Globus pallidus (tissue), 1 donor: ENCODE data around the gene RPRD2.
A peak's percentile ranks its signal among the peaks of the same experiment; 100 is the strongest.
"Not testable (repeated sequence)": the region's sequence is repeated elsewhere in the genome, so short reads cannot be mapped to it uniquely, and the experiment has no call there.

Experiments
- DNase-seq: peaks from one replicate; pipeline ENCODE4 v3.0.0-alpha.2; 2015; ENCODE audit warnings: low spot score

The RPRD2 gene

DNA sequence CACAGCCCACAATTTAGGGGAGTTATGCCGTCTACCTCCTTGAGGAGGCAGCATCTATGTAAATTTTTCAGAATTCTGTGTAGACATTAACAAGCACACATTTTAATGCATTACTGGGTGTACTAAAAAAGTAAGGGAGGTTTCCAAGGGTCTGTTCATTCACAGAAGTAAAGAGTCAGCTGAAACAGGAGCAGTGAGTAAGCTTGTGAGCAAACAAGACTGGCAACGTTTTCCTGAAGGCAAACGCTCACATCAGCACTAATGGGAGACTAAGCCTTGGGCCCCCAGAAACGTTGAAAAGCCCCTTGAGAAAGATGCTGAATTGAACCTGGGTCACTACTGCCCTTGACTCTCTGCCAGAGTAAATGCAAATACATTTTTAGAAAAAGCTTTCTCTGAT lies 25.7 kb downstream of the RPRD2 start:
- no peak for DNase-seq

DNA sequence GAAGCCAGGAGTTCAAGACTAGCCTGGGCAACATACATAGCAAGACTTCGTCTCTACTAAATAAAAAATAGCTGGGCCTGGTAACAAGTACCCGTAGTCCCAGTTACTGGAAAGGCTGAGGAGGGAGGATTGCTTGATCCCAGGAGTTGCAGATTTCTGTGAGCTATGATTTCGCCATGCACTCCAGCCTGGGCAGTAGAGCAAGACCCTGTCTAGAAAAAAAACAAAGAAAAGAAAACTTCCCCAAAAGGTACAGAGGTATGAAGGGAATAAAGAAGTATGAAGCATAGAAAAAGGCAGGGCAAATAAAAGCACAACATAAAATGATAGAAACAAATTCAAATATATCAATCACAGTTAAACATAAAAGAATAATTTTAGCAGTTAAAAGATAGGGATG lies 28.7 kb downstream of the RPRD2 start:
- no peak for DNase-seq

DNA sequence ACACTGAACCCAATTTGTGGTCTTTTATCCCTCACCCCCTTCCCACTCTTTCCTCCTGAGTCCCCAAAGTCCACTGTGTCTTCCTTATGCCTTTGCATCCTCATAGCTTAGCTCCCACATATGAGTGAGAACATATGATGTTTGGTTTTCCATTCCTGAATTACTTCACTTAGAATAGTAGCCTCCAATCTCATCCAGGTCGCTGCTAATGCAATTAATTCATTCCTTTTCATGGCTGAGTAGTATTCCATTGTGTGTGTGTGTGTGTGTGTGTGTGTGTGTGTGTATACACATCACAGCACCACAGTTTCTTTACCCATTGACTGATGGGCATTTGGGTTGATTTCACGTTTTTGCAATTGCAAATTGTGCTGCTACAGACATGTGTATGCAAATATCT lies 31.2 kb downstream of the RPRD2 start:
- DNase-seq, result not testable (repeated sequence)

DNA sequence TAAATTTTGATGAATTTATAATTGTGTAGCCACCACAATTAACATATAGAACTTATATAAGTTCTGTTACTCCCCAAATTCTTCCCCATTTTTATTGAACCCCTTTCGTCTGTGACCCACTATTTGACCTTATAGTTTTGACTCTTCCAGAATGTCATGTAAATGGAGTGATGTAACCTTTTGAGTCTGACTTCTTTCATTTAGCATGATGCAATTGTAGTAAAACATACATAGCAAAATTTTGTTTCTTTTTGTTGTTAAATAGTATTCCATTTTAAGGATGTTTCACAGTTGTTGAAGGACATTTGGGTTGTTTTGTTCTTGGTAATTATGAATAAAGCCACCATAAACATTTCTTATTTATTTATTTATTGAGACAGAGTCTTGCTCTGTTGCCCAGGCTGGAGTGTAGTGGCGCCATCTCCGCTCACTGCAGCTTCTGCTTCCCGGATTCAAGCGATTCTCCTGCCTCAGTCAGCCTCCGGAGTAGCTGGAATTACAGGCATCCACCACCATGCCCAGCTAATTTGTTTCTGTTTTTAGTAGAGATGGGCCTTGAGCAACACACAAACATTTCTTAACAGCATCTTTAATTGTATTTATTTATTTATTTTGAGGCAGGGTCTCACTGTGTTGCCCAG lies 33.6 kb downstream of the RPRD2 start:
- no peak for DNase-seq

DNA sequence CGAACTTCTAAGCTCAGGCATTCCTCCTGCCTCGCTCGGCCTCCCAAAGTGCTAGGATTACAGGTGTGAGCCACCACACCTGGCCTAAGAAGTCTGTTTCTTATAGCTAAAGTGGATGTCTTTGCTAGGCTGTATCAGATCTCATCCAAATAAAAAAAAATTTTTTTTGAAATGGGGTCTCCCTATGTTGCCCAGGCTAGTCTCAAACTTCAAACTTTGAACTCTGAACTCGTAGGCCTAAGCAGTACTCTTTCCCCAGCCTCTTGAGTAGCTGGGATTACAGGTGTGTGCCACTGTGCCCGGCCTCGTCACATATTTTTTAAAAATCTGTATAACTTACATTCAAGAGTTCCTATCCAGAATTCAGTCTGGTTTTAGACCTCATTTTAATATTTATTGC lies 40.5 kb downstream of the RPRD2 start:
- no peak for DNase-seq

DNA sequence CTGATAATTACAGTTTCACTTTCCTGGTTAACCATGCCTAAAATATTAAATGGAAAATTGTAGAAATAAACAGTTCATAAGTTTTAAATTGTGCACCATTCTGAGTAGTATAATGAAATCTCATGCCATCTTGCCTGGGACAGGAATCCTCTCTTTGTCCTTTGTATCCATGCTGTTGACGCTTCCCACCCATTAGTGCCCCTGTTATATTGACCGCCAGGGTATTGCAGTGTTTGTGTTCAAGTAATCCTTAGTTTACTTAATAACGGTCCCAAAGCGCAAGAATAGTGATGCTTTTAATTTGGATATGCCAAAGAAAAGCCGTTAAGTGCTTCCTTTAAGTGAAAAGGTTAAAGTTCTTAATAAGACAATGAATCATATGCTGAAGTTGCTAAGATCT lies 41.7 kb downstream of the RPRD2 start:
- no peak for DNase-seq

DNA sequence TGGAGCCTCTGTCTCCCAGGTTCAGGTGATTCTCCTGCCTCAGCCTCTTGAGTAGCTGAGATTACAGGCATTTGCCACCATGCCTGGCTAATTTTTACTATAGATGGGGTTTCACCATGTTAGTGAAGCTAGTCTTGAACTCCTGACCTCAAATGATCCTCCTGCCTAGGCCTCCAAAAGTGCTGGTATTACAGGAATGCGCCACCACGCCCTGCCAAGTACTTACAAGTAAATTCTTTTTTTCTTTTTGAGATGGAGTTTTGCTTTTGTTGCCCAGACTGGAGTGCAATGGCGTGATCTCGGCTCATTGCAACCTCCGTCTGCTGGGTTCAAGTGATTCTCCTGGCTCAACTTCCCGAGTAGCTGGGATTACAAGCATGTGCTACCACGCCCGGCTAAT lies 42.5 kb downstream of the RPRD2 start:
- no peak for DNase-seq

DNA sequence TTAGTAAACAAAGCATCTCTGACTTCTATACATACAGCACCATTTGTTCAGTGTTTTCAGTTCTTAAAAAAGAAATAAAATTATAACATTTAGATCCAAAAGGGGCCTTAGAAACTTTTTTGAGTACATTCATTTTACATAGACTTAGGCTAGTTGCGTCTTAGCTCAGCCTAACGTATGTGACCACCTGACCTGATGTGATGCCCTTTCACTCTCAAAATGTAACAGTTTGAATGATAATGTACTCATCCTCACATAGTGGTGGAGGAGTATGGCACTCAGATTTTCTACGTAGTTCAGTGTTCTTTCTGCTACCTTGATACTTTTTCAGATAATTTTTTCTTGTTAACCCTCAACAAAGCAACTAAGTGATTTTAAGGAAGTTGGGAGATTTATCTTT lies 43.4 kb downstream of the RPRD2 start:
- no peak for DNase-seq

DNA sequence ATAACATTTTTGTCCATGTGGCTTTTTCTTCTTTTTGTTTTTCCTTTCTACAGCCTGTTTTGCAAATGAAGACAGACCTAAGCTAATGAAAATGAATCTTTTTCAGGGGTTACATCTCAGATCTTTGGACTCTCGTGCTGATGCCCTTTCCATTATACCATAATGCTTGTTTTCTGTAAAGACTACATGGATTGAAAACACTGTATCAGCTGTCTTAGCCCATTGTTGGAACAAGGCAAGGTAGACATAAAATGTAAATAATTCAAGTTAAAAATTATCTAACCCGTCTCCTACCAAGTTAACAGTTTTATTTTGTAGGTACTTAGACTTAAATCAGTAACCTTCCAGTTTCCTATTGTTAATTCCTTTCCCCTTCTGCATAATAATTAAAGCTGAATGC lies 44.9 kb downstream of the RPRD2 start:
- DNase-seq, result no peak

DNA sequence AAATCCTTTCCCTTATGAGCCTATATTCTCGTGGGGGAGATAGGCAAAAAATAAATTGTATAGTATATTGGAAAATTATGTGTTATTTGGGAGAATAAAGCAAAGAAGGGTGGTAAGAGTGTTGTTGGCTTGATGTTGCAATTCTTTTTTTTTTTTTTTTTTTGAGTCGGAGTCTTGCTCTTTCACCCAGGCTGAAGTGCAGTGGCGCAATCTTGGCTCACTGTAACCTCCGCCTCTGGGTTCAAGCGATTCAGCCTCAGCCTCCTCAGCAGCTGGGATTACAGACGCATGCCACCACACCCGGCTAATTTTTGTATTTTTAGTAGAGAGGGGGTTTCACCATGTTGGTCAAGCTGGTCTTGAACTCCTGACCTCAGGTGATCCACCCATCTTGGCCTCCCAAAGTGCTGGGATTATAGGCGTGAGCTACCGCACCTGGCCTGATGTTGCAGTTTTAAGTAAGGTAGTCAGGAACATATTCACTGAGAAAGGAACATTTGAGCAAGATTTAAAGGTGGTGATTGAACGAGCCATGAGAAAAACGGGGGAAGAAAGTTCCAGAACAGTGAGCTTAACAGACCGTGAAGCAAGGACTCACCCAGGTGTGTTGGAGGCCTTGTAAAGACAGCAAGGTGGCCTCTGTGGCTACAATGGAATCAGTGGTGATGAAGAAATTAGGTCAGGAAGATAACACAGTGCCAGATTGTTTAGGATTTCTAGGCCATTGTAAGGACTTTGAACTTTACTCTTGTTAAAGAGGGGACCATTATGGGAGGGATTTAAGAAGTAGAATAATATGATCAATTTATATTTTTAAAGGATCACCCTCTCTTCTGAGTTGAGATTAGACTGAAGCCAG lies 45.8 kb downstream of the RPRD2 start:
- DNase-seq, result no peak

DNA sequence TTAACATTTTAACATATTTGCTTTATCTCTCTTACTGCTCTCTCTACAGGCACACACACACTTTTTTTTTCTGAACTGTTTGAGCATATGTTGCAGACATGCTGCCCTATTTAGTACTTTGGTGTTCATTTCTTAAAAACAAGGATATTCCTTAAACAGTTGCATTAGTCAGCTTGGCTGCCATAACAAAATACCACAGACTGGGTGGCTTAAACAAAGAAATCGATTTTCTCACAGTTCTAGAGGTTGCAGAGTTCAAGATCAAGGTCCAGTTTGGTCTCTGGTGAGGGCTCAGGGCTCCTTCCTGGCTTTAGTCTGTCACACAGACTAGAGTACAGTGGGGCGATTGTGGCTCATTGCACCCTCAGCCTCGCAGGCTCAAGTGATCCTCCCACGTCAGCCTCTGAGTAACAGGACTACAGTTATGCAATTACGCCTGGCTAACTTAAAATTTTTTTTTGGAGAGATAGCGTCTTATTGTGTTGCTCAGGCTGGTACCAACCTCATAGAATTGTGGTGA lies 46.7 kb downstream of the RPRD2 start:
- DNase-seq, result peak; percentile 26

DNA sequence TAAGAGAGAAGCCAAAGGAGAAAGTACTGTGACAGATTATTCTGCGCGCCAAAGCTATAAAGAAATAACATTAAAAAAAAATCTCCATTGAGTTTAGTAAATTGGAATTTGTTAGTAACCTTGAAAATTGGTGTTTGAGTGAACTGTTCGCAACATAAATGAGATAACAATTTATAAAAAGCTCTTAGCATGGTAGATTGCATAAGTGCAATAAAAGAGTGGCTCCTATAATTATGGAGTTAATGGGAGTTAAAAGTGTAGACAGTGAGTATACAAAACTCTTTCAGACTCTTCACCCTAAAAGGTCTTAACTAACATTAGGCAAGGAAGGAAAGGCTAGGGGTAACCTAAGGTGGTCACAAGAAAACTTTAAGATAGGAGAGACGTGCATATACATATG lies 50.6 kb downstream of the RPRD2 start:
- DNase-seq, result no peak

DNA sequence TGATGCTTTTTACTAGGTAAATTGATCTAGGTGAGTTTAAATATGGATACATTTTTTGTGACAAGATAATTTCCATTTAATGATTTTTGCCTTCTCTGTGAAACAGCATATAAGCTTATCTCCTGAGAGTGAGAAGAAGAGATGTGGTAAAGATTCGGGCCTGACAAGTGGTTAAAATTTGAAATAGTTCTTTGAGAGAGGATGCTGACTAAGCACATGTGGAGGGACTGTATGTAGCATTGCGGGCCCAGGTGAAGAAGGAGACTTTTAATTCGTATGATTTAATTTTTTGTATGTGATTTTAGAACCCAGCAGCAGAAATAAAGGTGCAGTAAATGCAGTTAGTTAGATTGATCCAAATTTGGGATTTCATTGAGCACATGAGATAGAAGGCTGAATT lies 51.9 kb downstream of the RPRD2 start:
- DNase-seq, result no peak

DNA sequence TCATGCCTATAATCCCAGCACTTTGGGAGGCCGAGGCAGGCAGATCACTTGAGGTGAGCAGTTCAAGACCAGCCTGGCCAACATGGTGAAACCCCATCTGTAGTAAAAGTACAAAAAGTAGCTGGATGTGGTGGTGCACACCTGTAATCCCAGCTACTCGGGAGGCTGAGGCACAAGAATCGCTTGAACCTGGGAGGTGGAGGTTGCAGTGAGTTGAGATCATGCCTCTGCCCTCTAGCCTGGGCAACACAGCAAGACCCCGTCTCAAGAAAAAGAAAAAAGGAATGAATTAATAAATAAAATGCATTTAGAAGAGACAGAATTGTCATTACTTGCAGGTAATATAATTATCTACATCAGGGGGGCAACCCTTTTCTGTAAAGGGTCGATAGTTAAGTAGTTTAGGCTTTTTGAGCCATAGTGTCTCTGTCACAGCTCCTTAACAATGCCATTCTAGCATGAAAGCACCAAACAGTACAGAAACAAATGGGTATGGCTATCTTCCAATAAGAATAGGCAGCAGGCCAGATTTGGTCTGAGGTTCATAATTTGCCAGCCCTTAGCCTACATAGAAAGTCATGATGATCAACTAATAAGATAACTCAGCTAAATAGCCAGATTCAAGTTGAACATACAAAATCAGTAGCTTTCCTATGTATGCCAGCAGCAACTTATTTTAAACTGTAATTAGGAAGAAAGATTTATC lies 56.8 kb downstream of the RPRD2 start:
- DNase-seq, result peak; percentile 74

DNA sequence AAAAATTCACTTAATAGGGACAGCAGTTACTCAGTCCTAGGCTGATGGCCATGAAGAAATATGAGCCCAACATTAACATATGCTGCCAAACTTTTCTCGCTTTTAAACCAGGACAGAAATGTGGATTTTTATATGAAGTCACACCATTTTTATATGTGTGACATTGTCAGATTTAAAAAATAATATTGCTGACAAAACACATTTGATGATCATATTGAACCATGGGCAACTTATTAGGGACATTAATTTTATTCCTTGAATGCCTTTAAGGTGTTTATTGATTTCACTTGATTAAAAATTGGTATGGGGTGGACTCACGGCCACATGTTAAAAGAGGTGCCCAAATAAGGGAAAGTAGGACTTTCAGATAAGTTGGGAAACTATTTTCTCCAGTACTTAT lies 58.6 kb downstream of the RPRD2 start:
- no peak for DNase-seq

DNA sequence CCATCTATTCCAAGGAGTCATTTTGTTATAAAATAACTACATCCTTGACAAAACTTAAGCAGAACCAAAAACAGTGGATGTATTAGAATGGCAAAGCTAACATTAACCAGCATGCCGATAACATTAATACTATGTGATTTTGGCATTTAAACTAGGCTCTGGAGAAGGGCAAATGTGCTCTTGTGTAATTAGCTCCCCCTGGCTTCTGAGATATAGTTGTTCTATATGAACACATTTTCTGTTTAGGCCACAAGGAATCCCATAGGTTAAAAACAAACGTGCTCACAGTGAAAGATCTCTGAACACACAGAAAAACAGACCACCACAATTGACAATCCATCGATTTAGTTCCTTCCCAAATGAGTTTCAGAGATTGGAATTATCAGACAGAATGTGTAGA lies 65.9 kb downstream of the RPRD2 start:
- DNase-seq, result no peak

DNA sequence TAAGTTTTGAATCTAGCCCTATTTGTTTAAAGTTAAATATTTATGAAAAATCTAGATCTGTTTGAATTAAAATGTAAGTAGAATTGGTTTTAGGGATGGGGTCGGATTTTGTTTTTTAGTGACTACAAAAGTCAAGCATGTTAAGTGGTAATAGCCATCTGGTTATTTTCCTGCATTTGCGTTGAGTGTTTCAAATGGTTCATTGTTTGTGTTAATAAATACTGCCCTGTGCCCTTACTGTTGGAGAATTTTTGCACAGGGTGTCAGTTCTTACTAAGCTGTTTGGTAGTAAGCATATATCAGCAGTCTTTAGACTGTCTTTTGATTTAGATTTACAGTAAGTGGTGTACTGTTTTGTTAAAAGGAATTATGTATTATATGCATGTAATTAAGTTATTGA lies 77.2 kb downstream of the RPRD2 start:
- DNase-seq, result peak; percentile 37

DNA sequence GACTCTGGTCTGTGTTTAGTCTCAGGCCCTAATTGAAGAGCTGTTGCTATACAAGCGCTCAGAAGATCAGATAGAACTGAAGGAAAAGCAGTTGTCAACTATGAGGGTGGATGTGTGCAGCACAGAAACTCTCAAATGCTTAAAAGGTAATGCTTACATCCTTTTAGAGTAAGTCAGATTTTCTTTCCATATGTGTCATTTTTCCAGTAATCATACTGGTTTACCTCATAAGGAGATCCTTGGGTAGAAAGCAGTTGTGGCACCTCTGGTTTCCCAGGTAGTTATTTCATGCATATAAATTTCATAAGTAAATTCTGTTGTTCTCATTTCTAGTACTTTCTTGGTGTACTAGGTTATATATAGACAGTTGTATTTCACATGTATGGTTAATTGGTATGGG lies 80.3 kb downstream of the RPRD2 start:
- DNase-seq, result no peak

DNA sequence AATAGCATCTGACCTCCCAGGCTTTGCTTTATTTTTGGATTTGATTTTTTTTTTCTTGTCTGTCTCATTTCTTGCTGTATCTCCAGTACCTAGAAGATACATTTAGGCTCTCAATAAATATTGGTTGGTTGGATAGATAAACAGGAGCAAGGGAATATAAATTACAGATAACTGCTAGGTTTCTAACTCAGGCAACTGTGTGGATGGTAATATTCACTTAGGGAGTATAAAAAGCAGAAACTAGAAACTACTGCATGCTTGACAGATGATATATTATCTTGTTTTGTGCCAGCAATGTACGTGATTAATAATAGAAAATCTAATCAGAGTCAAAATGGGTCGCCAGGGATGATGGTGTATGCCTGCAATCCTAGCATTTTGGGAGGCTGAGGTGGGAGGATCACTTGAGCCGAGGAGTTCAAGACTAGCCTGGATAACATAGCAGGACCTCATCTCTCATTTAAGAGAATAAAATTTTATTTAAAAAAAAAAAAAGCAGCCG lies 92.2 kb downstream of the RPRD2 start:
- no peak for DNase-seq

DNA sequence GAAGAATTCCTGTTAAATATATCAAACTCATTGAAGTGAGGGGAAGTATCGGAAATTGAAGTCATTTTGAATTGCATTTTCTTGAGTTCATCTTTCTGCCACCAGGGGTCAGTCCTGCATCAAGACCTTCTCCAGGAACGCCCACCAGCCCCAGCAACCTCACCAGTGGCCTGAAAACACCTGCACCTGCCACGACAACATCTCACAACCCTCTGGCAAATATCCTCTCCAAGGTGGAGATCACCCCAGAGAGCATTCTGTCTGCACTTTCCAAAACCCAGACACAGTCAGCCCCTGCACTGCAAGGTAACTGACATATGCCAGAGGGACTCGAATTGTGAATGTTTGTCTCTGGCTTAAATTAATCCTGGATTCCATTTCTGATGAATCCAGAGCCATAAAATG lies 100.5 kb downstream of the RPRD2 start:
- DNase-seq, result no peak

DNA sequence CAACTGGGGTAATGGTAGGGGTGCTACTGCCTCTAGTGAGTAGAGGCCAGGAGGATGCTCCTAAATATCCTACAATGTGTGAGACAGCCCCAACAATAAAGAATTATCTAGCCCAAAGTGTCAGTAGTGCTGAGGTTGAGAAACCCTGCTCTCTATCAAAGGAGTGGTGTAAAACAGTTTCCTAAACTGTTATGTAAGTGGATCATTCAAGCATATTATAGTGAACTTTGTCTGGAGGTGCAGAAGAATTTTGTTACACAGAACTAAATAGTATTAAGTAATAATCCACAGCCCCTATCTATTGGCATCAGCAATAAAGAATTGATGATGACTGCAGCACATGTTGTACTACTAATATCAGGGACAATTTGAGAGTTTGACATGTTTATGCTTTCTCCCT lies 103.0 kb downstream of the RPRD2 start:
- DNase-seq, result no peak

DNA sequence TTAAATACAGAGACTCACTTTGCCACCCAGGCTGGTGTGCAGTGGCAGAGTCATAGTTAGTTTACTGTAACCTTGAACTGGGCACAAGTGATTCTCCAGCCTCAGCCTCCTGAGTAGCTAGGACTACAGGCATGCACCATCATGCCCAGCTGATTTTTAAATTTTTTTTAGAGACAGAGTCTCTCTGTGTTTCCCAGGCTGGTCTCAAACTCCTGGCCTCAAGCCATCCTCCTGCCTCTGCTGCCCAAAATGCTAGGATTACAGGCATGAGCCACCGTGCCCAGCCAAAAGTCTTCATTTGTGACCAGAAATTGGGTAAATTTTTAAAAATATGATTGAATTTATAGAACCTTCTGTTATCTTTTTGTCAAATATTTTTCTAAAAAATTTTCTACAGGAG lies 105.3 kb downstream of the RPRD2 start:
- peak; percentile 15 for DNase-seq
